ENCODE results near the gene XYLT1. TPM values are rescaled to one million over a fixed set of nuclear protein-coding genes. Genes with fewer than 3 reads are reported as not detected.
A peak's percentile ranks its signal among the peaks of the same experiment; 100 is the strongest.

XYLT1 gene
- total RNA-seq, 2 donors from 2014 or later, result 8.4 to 22.5 TPM

- ATAC-seq, result no peak
- intact Hi-C loops (cut with DNase I), result no loop called here
Measured at GRCh38 chr16:17177242-17177958, 293.4 kb downstream of the XYLT1 start.

GRCh38 chr16:17176199-17176598, 294.6 kb downstream of the XYLT1 start:
- DNase-seq (no peak), ATAC-seq (no peak)
- intact Hi-C loops (cut with DNase I), result no loop called here

More at GRCh38 chr16:17177242-17177958, 293.4 kb downstream of the XYLT1 start:
- DNase-seq, result no peak

- ATAC-seq (peak; percentile 61 to 78), DNase-seq (peak; percentile 57)
- intact Hi-C loops (cut with DNase I), result no loop called here
Measured at GRCh38 chr16:17173281-17173680, 297.5 kb downstream of the XYLT1 start.

GRCh38 chr16:17171250-17172143, 299.3 kb downstream of the XYLT1 start:
- intact Hi-C loops (cut with DNase I), result no loop called here
- peak in 1 of 2 donors; percentile 45 for ATAC-seq
- no peak for DNase-seq

- DNase-seq (no peak), ATAC-seq (peak in 1 of 2 donors; percentile 39)
- intact Hi-C loops (cut with DNase I), result no loop called here
Measured at GRCh38 chr16:17170435-17170834, 300.3 kb downstream of the XYLT1 start.

- intact Hi-C loops (cut with DNase I), result no loop called here
- no peak for ATAC-seq
- no peak for DNase-seq
Measured at GRCh38 chr16:17168181-17168580, 302.6 kb downstream of the XYLT1 start.

- intact Hi-C loops (cut with DNase I), result no loop called here
- ATAC-seq, result no peak
- DNase-seq, result no peak
Measured at GRCh38 chr16:17166095-17166494, 304.7 kb downstream of the XYLT1 start.

- intact Hi-C loops (cut with DNase I), result no loop called here
- ATAC-seq (no peak), DNase-seq (no peak)
Measured at GRCh38 chr16:17162560-17162959, 308.2 kb downstream of the XYLT1 start.

GRCh38 chr16:17160920-17161431, 309.8 kb downstream of the XYLT1 start:
- no peak for ATAC-seq
- intact Hi-C loops (cut with DNase I), result no loop called here
- DNase-seq, result no peak

- DNase-seq, result no peak
- ATAC-seq, result no peak
- intact Hi-C loops (cut with DNase I), result no loop called here
Measured at GRCh38 chr16:17160285-17160853, 310.4 kb downstream of the XYLT1 start.

- no peak for ATAC-seq
- DNase-seq, result no peak
- intact Hi-C loops (cut with DNase I), result loop anchor here in 1 of 2 donors (10.0 kb wide), 1 partner anchor 65 kb away; no protein-coding TSS in a partner anchor
Measured at GRCh38 chr16:17159617-17160016, 311.1 kb downstream of the XYLT1 start.

- ATAC-seq (no peak), DNase-seq (no peak)
- intact Hi-C loops (cut with DNase I), result loop anchor here in 1 of 2 donors (10.0 kb wide), 1 partner anchor 61 kb away; no protein-coding TSS in a partner anchor
Measured at GRCh38 chr16:17155936-17156335, 314.8 kb downstream of the XYLT1 start.

- DNase-seq (no peak), ATAC-seq (no peak)
- intact Hi-C loops (cut with DNase I), result loop anchor here in 1 of 2 donors (10.0 kb wide), 1 partner anchor 61 kb away; no protein-coding TSS in a partner anchor
Measured at GRCh38 chr16:17155485-17155884, 315.3 kb downstream of the XYLT1 start.

GRCh38 chr16:17154981-17155380, 315.8 kb downstream of the XYLT1 start:
- intact Hi-C loops (cut with DNase I), result loop anchor here in 1 of 2 donors (10.0 kb wide), 1 partner anchor 60 kb away; no protein-coding TSS in a partner anchor
- no peak for DNase-seq
- ATAC-seq, result peak in 1 of 2 donors; percentile 33

- no peak for ATAC-seq
- intact Hi-C loops (cut with DNase I), result loop anchor here in 1 of 2 donors (10.0 kb wide), 1 partner anchor 58 kb away; no protein-coding TSS in a partner anchor
- no peak for DNase-seq
Measured at GRCh38 chr16:17152311-17152710, 318.4 kb downstream of the XYLT1 start.

GRCh38 chr16:17151335-17151734, 319.4 kb downstream of the XYLT1 start:
- intact Hi-C loops (cut with DNase I), result loop anchor here in 1 of 2 donors (10.0 kb wide), 1 partner anchor 57 kb away; no protein-coding TSS in a partner anchor
- ATAC-seq, result no peak
- DNase-seq, result no peak

GRCh38 chr16:17149904-17150483, 320.8 kb downstream of the XYLT1 start:
- no peak for ATAC-seq
- DNase-seq, result no peak
- intact Hi-C loops (cut with DNase I), result loop anchor here in 1 of 2 donors (10.0 kb wide), 1 partner anchor 55 kb away; no protein-coding TSS in a partner anchor

GRCh38 chr16:17147942-17148341, 322.8 kb downstream of the XYLT1 start:
- intact Hi-C loops (cut with DNase I), result no loop called here

GRCh38 chr16:17145029-17145428, 325.7 kb downstream of the XYLT1 start:
- intact Hi-C loops (cut with DNase I), result no loop called here
- DNase-seq (no peak), ATAC-seq (no peak)

More at GRCh38 chr16:17147942-17148341, 322.8 kb downstream of the XYLT1 start:
- no peak for ATAC-seq
- no peak for DNase-seq

Measured in left cardiac atrium (tissue), 4 donors.